ENCODE measurements around the gene OR10K1. TPM values are rescaled to one million over a fixed set of nuclear protein-coding genes. Genes with fewer than 3 reads are reported as not detected.

Gene OR10K1
- total RNA-seq, 2 donors from 2014 or later = not detected

GRCh38 chr1:158496374-158496773, 34.7 kb downstream of the OR10K1 start:
- H3K36me3 ChIP-seq = no peaks in the 10 kb centered on the region
- no peak overlapping the region for H3K4me3 ChIP-seq
- no peaks in the 10 kb centered on the region for H3K4me1 ChIP-seq
- DNase-seq (ENCODE audit: low spot score) = no peak
- no peak overlapping the region for H3K27ac ChIP-seq
- no peaks in the 10 kb centered on the region for H3K27me3 ChIP-seq
- no peaks in the 10 kb centered on the region for H3K9me3 ChIP-seq
- peak in 1 of 2 donors; percentile 36 for TF ChIP-seq CTCF (IDR thresholded peaks at IDR 0.05)

GRCh38 chr1:158506369-158506987, 44.8 kb downstream of the OR10K1 start:
- Histone ChIP-seq H3K4me1 (no peaks in the 10 kb centered on the region), H3K4me3 (no peak overlapping the region), H3K27me3 (no peaks in the 10 kb centered on the region), H3K9me3 (no peaks in the 10 kb centered on the region), H3K36me3 (no peaks in the 10 kb centered on the region), H3K27ac (no peak overlapping the region)
- peak in 1 of 2 donors; percentile 41 for TF ChIP-seq CTCF (IDR thresholded peaks at IDR 0.05)
- no peak for DNase-seq (ENCODE audit: low spot score)

GRCh38 chr1:158507511-158507910, 45.9 kb downstream of the OR10K1 start:
- no peak for TF ChIP-seq CTCF (IDR thresholded peaks at IDR 0.05)
- Histone ChIP-seq H3K4me3 (no peak overlapping the region), H3K9me3 (no peaks in the 10 kb centered on the region), H3K27ac (no peak overlapping the region), H3K4me1 (no peaks in the 10 kb centered on the region), H3K27me3 (no peaks in the 10 kb centered on the region), H3K36me3 (no peaks in the 10 kb centered on the region)
- DNase-seq (ENCODE audit: low spot score) = no peak

GRCh38 chr1:158509471-158510156, 48.0 kb downstream of the OR10K1 start:
- Histone ChIP-seq H3K27me3 (no peaks in the 10 kb centered on the region), H3K36me3 (no peaks in the 10 kb centered on the region), H3K27ac (no peak overlapping the region), H3K9me3 (no peaks in the 10 kb centered on the region), H3K4me3 (no peak overlapping the region), H3K4me1 (no peaks in the 10 kb centered on the region)
- no peak for DNase-seq (ENCODE audit: low spot score)
- no peak for TF ChIP-seq CTCF (IDR thresholded peaks at IDR 0.05)

GRCh38 chr1:158516966-158517365, 55.3 kb downstream of the OR10K1 start:
- Histone ChIP-seq H3K36me3 (no peaks in the 10 kb centered on the region), H3K4me1 (no peaks in the 10 kb centered on the region), H3K9me3 (no peaks in the 10 kb centered on the region), H3K27ac (no peak overlapping the region), H3K27me3 (no peaks in the 10 kb centered on the region), H3K4me3 (no peak overlapping the region)
- no peak for TF ChIP-seq CTCF (IDR thresholded peaks at IDR 0.05)
- DNase-seq (ENCODE audit: low spot score) = no peak

Other genes starting within 250 kb of the OR10K1 start
- gene CD1A, start 207.4 kb upstream of the OR10K1 start, total RNA-seq = not detected
- gene CD1C, start 171.9 kb upstream of the OR10K1 start, total RNA-seq = under 1 TPM; 0.31 to 0.44 TPM
- gene CD1B, start 130.3 kb upstream of the OR10K1 start, total RNA-seq = not detected
- under 1 TPM in 1 of 2 donors, not detected in 1; 0.39 TPM for gene CD1E, start 107.9 kb upstream of the OR10K1 start, total RNA-seq
- not detected for gene OR10T2, start 62.4 kb upstream of the OR10K1 start, total RNA-seq
- not detected for gene OR10K2, start 35.6 kb upstream of the OR10K1 start, total RNA-seq
- not detected for gene OR10R2, start 10.4 kb downstream of the OR10K1 start, total RNA-seq
- not detected for gene OR6Y1, start 92.6 kb downstream of the OR10K1 start, total RNA-seq
- gene OR6P1, start 108.7 kb downstream of the OR10K1 start, total RNA-seq = not detected
- gene OR10X1, start 118.1 kb downstream of the OR10K1 start, total RNA-seq = not detected
- not detected for gene OR10Z1, start 143.4 kb downstream of the OR10K1 start, total RNA-seq
- gene SPTA1, start 224.9 kb downstream of the OR10K1 start, total RNA-seq = under 1 TPM in 1 of 2 donors, not detected in 1; 0.16 TPM
- not detected for gene OR6K2, start 238.8 kb downstream of the OR10K1 start, total RNA-seq